PFSK-1 (cell line): ENCODE results near the gene SYNJ2.

Experiments used
- FOXP2 ChIP-seq: optimal IDR thresholded peaks from 2 replicates; pipeline ENCODE3; 2011; ENCODE audit warnings: borderline replicate concordance, control low read depth, inconsistent platforms; ENCODE audit not compliant: insufficient read depth; ENCODE audit errors: extremely low read length, extremely low read depth
- POLR2AphosphoS5 ChIP-seq: IDR thresholded peaks from 2 replicates; pipeline ENCODE4 v1.6.1; 2012; ENCODE audit warnings: low read depth, mild to moderate bottlenecking, control low read depth, low read length, moderate library complexity
- REST ChIP-seq, 2 experiments: IDR thresholded peaks; 2 replicates each; pipeline versions ENCODE4 v1.6.1 to v1.8.0; 2011 to 2012; ENCODE audit warnings: low read depth in 2 of 2, low read length in 2 of 2, control low read depth in 1 of 2, inconsistent platforms in 1 of 2, mild to moderate bottlenecking in 1 of 2, moderate library complexity in 1 of 2; ENCODE audit not compliant: insufficient read depth in 1 of 2
- SIN3A ChIP-seq: IDR thresholded peaks from 2 replicates; pipeline ENCODE4 v1.6.1; 2012; ENCODE audit warnings: mild to moderate bottlenecking, low read length, moderate library complexity, borderline replicate concordance; ENCODE audit not compliant: insufficient read depth
- TAF1 ChIP-seq: IDR thresholded peaks from 2 replicates; pipeline ENCODE4 v1.6.1; 2012; ENCODE audit warnings: low read length, control low read depth, borderline replicate concordance; ENCODE audit not compliant: insufficient read depth

Gene SYNJ2

GRCh38 chr6:158076548-158076947 is 94.9 kb downstream of the SYNJ2 start:
- TF ChIP-seq FOXP2 (no peak), POLR2AphosphoS5 (no peak), TAF1 (no peak), REST (IDR thresholded peaks at IDR 0.05; ENCODE audit: insufficient read depth in 1 of 2, low read depth in 2 of 2, low read length in 2 of 2) (no peak), SIN3A (no peak)

GRCh38 chr6:158077676-158078075 is 96.0 kb downstream of the SYNJ2 start:
- TF ChIP-seq FOXP2: no peak
- no peak for TF ChIP-seq REST (IDR thresholded peaks at IDR 0.05; ENCODE audit: insufficient read depth in 1 of 2, low read depth in 2 of 2, low read length in 2 of 2)
- no peak for TF ChIP-seq SIN3A
- TF ChIP-seq TAF1: no peak
- TF ChIP-seq POLR2AphosphoS5: no peak

GRCh38 chr6:158078320-158078719 is 96.7 kb downstream of the SYNJ2 start:
- no peak for TF ChIP-seq POLR2AphosphoS5
- TF ChIP-seq TAF1: no peak
- no peak for TF ChIP-seq SIN3A
- TF ChIP-seq FOXP2: no peak
- no peak for TF ChIP-seq REST (IDR thresholded peaks at IDR 0.05; ENCODE audit: insufficient read depth in 1 of 2, low read depth in 2 of 2, low read length in 2 of 2)

GRCh38 chr6:158080849-158081656 is 99.4 kb downstream of the SYNJ2 start:
- TF ChIP-seq TAF1 (no peak), REST (IDR thresholded peaks at IDR 0.05; ENCODE audit: insufficient read depth in 1 of 2, low read depth in 2 of 2, low read length in 2 of 2) (no peak), FOXP2 (no peak), POLR2AphosphoS5 (no peak), SIN3A (no peak)

- TF ChIP-seq REST (IDR thresholded peaks at IDR 0.05; ENCODE audit: insufficient read depth in 1 of 2, low read depth in 2 of 2, low read length in 2 of 2): no peak
These were observed 99.9 kb downstream of the SYNJ2 start for GRCh38 chr6:158081657-158081935.
